Measurements from ENCODE around the gene CDK5R1.
A peak's percentile ranks its signal among the peaks of the same experiment; 100 is the strongest.
"Not testable (repeated sequence)": the region's sequence is repeated elsewhere in the genome, so short reads cannot be mapped to it uniquely, and the experiment has no call there.

The CDK5R1 gene

GRCh38 chr17:32520104-32520701 lies 33.4 kb downstream of the CDK5R1 start:
- no peak for TF ChIP-seq CTCF (IDR thresholded peaks at IDR 0.05; ENCODE audit: poor library complexity, severe bottlenecking)
- peak overlapping the region; percentile 43 for H3K27ac ChIP-seq (ENCODE audit: poor library complexity, severe bottlenecking)

GRCh38 chr17:32520737-32521404 lies 34.1 kb downstream of the CDK5R1 start:
- Histone ChIP-seq H3K9me3 (ENCODE audit: severe bottlenecking) (no peaks in the 10 kb centered on the region), H3K4me1 (ENCODE audit: insufficient read depth, poor library complexity, severe bottlenecking) (peaks cover 7% of the 10 kb centered on the region), H3K27me3 (ENCODE audit: insufficient read depth, poor library complexity, severe bottlenecking) (no peaks in the 10 kb centered on the region), H3K4me3 (ENCODE audit: severe bottlenecking) (no peak overlapping the region), H3K27ac (ENCODE audit: poor library complexity, severe bottlenecking) (no peak overlapping the region), H3K36me3 (ENCODE audit: low read depth) (no peaks in the 10 kb centered on the region)
- ATAC-seq (ENCODE audit: low read depth) (no peak), DNase-seq (ENCODE audit: low spot score) (no peak)
- no peak for TF ChIP-seq CTCF (IDR thresholded peaks at IDR 0.05; ENCODE audit: poor library complexity, severe bottlenecking)

More at GRCh38 chr17:32520104-32520701, 33.4 kb downstream of the CDK5R1 start:
- no peak overlapping the region for H3K4me3 ChIP-seq (ENCODE audit: severe bottlenecking)
- ATAC-seq (ENCODE audit: low read depth) (no peak), DNase-seq (ENCODE audit: low spot score) (no peak)
- H3K36me3 ChIP-seq (ENCODE audit: low read depth) = no peaks in the 10 kb centered on the region
- H3K27me3 ChIP-seq (ENCODE audit: insufficient read depth, poor library complexity, severe bottlenecking) = no peaks in the 10 kb centered on the region
- no peaks in the 10 kb centered on the region for H3K9me3 ChIP-seq (ENCODE audit: severe bottlenecking)
- H3K4me1 ChIP-seq (ENCODE audit: insufficient read depth, poor library complexity, severe bottlenecking) = peaks cover 7% of the 10 kb centered on the region

GRCh38 chr17:32523017-32523680 lies 36.4 kb downstream of the CDK5R1 start:
- H3K4me3 ChIP-seq (ENCODE audit: severe bottlenecking) = no peak overlapping the region
- H3K4me1 ChIP-seq (ENCODE audit: insufficient read depth, poor library complexity, severe bottlenecking) = peaks cover 7% of the 10 kb centered on the region
- H3K27me3 ChIP-seq (ENCODE audit: insufficient read depth, poor library complexity, severe bottlenecking) = no peaks in the 10 kb centered on the region

GRCh38 chr17:32523827-32524552 lies 37.2 kb downstream of the CDK5R1 start:
- no peak overlapping the region for H3K27ac ChIP-seq (ENCODE audit: poor library complexity, severe bottlenecking)
- DNase-seq (ENCODE audit: low spot score) = no peak
- no peak overlapping the region for H3K4me3 ChIP-seq (ENCODE audit: severe bottlenecking)
- H3K9me3 ChIP-seq (ENCODE audit: severe bottlenecking) = no peaks in the 10 kb centered on the region
- no peak for ATAC-seq (ENCODE audit: low read depth)
- H3K36me3 ChIP-seq (ENCODE audit: low read depth) = no peaks in the 10 kb centered on the region
- TF ChIP-seq CTCF (IDR thresholded peaks at IDR 0.05; ENCODE audit: poor library complexity, severe bottlenecking) = no peak
- no peaks in the 10 kb centered on the region for H3K27me3 ChIP-seq (ENCODE audit: insufficient read depth, poor library complexity, severe bottlenecking)
- H3K4me1 ChIP-seq (ENCODE audit: insufficient read depth, poor library complexity, severe bottlenecking) = peaks cover 7% of the 10 kb centered on the region

More at GRCh38 chr17:32523017-32523680, 36.4 kb downstream of the CDK5R1 start:
- H3K27ac ChIP-seq (ENCODE audit: poor library complexity, severe bottlenecking) = no peak overlapping the region
- ATAC-seq (ENCODE audit: low read depth) = no peak
- no peaks in the 10 kb centered on the region for H3K9me3 ChIP-seq (ENCODE audit: severe bottlenecking)
- H3K36me3 ChIP-seq (ENCODE audit: low read depth) = no peaks in the 10 kb centered on the region
- no peak for TF ChIP-seq CTCF (IDR thresholded peaks at IDR 0.05; ENCODE audit: poor library complexity, severe bottlenecking)
- DNase-seq (ENCODE audit: low spot score) = no peak

GRCh38 chr17:32524553-32524880 lies 37.7 kb downstream of the CDK5R1 start:
- not testable (repeated sequence) for DNase-seq (ENCODE audit: low spot score); H3K36me3 ChIP-seq (ENCODE audit: low read depth); H3K4me3 ChIP-seq (ENCODE audit: severe bottlenecking); ATAC-seq (ENCODE audit: low read depth); H3K4me1 ChIP-seq (ENCODE audit: insufficient read depth, poor library complexity, severe bottlenecking); H3K27me3 ChIP-seq (ENCODE audit: insufficient read depth, poor library complexity, severe bottlenecking); H3K9me3 ChIP-seq (ENCODE audit: severe bottlenecking); H3K27ac ChIP-seq (ENCODE audit: poor library complexity, severe bottlenecking)
